GM19372 (cell line): Measurements from ENCODE around the gene MEF2A.
A peak's percentile ranks its signal among the peaks of the same experiment; 100 is the strongest.

Experiments
- ATAC-seq: cut with Tn5 transposase; IDR thresholded peaks from one replicate; pipeline ENCODE4 v1.9.1; 2021; ENCODE audit warnings: mild to moderate bottlenecking, low read depth, moderate library complexity; ENCODE audit not compliant: unreplicated experiment

MEF2A gene

GRCh38 chr15:99598296-99598695 lies 32.5 kb downstream of the MEF2A start:
- ATAC-seq, result no peak

GRCh38 chr15:99603828-99604227 lies 38.0 kb downstream of the MEF2A start:
- ATAC-seq, result no peak

- ATAC-seq, result no peak
Measured at GRCh38 chr15:99604865-99605264, 39.1 kb downstream of the MEF2A start.

GRCh38 chr15:99605490-99605931 lies 39.7 kb downstream of the MEF2A start:
- ATAC-seq, result no peak

GRCh38 chr15:99605990-99606389 lies 40.2 kb downstream of the MEF2A start:
- no peak for ATAC-seq

GRCh38 chr15:99606646-99607045 lies 40.9 kb downstream of the MEF2A start:
- no peak for ATAC-seq

GRCh38 chr15:99613481-99613880 lies 47.7 kb downstream of the MEF2A start:
- ATAC-seq, result peak; percentile 11

GRCh38 chr15:99613887-99614647 lies 48.3 kb downstream of the MEF2A start:
- ATAC-seq, result peak; percentile 53

- no peak for ATAC-seq
Measured at GRCh38 chr15:99614749-99615288, 49.0 kb downstream of the MEF2A start.

GRCh38 chr15:99615460-99615859 lies 49.7 kb downstream of the MEF2A start:
- no peak for ATAC-seq

- ATAC-seq, result no peak
Measured at GRCh38 chr15:99616129-99616528, 50.3 kb downstream of the MEF2A start.

GRCh38 chr15:99616773-99617342 lies 51.1 kb downstream of the MEF2A start:
- ATAC-seq, result no peak

GRCh38 chr15:99618941-99619411 lies 53.2 kb downstream of the MEF2A start:
- ATAC-seq, result no peak

GRCh38 chr15:99619712-99620111 lies 53.9 kb downstream of the MEF2A start:
- no peak for ATAC-seq

- ATAC-seq, result no peak
Measured at GRCh38 chr15:99620178-99620577, 54.4 kb downstream of the MEF2A start.

GRCh38 chr15:99621767-99622166 lies 56.0 kb downstream of the MEF2A start:
- ATAC-seq, result no peak

GRCh38 chr15:99628374-99629001 lies 62.7 kb downstream of the MEF2A start:
- no peak for ATAC-seq

- peak; percentile 31 for ATAC-seq
Measured at GRCh38 chr15:99630607-99631131, 64.9 kb downstream of the MEF2A start.

GRCh38 chr15:99631255-99631654 lies 65.5 kb downstream of the MEF2A start:
- ATAC-seq, result peak; percentile 94

- no peak for ATAC-seq
Measured at GRCh38 chr15:99632521-99632920, 66.7 kb downstream of the MEF2A start.

- no peak for ATAC-seq
Measured at GRCh38 chr15:99633655-99634054, 67.9 kb downstream of the MEF2A start.
